Measurements from ENCODE around the gene PID1.
A peak's percentile ranks its signal among the peaks of the same experiment; 100 is the strongest.

Gene PID1

GRCh38 chr2:229169751-229170150 is 101.3 kb downstream of the PID1 start:
- peak; percentile 6 for DNase-seq (ENCODE audit: low read depth, low spot score)

- DNase-seq (ENCODE audit: low read depth, low spot score) = no peak
These were observed 106.4 kb downstream of the PID1 start for GRCh38 chr2:229164545-229165249.

- no peak for DNase-seq (ENCODE audit: low read depth, low spot score)
These were observed 107.2 kb downstream of the PID1 start for GRCh38 chr2:229163893-229164292.

DNA sequence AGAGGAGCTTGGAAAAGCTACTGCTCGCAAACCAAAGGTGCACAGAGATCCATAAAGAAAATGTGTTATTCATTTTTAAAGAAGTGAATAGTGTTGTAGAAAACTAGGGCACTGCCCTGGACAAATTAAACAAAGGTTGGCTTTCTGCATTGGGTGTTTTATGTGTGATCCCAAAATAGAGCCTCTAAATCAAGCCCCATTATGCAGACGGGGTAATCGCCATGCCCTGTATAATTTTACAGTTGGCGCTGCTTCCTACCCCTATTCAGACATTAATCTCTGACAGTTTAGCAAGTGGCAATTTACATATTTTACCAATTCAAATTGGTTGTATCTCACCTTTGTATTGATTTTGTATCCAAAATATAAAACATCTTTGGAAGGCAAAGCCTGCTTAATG is 109.1 kb downstream of the PID1 start:
- DNase-seq (ENCODE audit: low read depth, low spot score) = no peak

DNA sequence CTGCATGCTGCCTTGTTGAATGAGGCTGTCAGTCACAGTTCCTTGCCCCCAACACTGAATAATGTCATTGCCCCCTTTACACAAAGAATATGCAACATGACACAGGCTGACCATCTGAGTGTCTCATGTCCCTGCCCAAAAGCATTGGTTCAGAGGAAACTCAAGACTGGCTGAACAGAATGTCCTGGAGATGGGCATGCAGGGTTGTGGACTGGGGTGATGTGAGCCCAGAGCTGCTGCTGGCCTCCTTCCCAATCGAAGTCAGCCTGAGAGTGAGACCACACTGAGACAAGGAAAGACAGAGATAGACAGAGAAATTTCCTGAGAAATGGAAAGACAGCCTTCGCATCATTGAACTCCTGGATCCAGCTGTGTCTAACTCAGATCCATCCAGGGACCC is 110.1 kb downstream of the PID1 start:
- DNase-seq (ENCODE audit: low read depth, low spot score) = no peak

GRCh38 chr2:229160180-229160579 is 110.9 kb downstream of the PID1 start:
- DNase-seq (ENCODE audit: low read depth, low spot score) = no peak

DNA sequence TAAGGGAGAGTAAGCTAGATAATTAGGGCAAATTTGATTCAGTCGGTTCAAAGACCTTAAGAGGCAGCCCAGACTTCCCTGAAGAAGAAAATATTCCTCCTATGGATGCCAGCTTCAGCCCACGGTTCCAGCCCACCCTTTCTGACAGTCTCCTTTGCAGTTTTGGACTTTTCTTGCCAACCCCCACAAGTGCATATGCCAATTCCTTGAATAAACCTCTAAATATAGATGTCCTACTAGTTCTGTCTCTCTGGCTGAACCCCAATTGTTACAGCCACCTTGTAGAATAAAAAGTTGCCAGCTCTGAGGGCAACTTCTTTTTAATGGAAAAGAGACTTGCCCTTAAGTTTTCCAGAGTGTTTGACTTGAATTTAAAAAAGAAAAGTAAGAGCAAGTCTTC is 111.7 kb downstream of the PID1 start:
- no peak for DNase-seq (ENCODE audit: low read depth, low spot score)

GRCh38 chr2:229154381-229154780 is 116.7 kb downstream of the PID1 start:
- no peak for DNase-seq (ENCODE audit: low read depth, low spot score)

DNA sequence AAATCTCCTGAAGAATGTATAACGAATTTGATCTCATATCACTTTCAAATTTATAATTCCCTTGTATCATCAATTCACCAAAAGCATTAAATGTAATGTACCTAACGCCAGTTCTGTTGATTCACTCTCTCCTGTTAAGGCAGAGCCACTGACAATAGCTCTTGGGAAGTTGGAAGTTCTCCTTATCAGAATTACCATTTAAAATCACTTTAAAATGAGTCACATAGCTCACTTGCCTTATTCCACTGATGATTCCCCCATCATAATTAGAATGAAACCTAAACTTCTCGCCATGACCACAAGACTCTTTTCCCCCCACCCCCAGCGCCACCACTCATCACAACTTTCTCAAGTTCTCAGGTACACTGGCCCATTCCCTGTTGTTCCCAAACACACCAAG is 117.1 kb downstream of the PID1 start:
- no peak for DNase-seq (ENCODE audit: low read depth, low spot score)

DNA sequence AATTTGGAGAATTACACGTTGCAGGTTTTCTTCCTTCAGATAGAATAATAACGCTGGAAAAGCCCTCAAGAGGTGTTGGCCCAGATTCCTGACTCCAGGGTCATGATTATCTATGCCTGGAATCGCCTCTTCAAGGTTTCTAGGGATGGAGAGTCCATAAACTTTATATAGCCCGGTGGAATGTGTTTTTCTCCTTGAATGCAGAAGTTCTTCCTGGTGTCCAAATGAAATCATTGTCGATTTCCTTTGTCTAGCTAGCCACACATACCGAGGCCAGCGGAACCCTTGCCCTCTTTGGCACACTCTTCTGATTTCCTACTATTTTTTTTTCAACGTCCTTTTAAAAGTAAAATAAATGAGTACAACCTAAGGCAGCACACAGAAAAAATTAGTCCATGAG is 117.8 kb downstream of the PID1 start:
- no peak for DNase-seq (ENCODE audit: low read depth, low spot score)

DNA sequence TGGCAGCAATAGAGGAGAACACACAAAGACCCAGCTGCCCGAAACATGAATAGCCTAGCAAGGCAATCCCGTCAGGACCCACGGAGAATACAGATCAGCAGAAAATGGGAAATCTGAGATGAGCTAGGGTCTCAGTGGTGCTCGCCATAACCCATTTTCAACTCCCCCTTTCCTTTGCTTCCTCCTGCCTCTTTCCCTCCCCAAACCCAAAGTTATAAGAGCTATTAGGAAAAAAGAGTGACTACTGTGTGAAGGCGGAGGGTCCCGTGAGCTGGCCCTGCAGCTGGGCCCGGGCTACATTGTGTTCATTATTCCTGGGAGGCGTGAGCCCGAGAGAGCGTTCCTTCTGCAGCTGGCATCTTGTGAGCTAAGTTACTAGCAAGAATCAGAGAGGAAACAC is 118.4 kb downstream of the PID1 start:
- DNase-seq (ENCODE audit: low read depth, low spot score) = no peak

DNA sequence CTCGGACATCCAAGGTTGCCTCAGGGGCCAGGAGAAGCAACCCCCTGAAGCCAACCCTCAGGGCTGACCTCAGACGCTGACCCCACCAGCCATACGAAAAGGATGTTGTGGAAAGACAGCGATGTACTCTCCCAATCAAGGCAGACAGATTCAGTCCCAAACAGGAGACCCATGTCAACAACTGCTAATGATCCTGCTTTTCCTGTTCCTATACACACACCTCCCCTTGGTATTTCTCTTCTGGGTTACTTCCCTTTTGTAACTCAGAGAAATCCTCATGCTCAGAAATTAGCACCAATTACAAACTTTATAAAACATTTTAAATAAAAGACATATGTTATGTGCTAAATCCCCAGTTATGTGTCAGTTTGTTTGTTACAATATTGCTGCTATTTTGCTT is 120.8 kb downstream of the PID1 start:
- DNase-seq (ENCODE audit: low read depth, low spot score) = no peak

- DNase-seq (ENCODE audit: low read depth, low spot score) = peak; percentile 4
These were observed 129.6 kb downstream of the PID1 start for GRCh38 chr2:229141424-229142025.

DNA sequence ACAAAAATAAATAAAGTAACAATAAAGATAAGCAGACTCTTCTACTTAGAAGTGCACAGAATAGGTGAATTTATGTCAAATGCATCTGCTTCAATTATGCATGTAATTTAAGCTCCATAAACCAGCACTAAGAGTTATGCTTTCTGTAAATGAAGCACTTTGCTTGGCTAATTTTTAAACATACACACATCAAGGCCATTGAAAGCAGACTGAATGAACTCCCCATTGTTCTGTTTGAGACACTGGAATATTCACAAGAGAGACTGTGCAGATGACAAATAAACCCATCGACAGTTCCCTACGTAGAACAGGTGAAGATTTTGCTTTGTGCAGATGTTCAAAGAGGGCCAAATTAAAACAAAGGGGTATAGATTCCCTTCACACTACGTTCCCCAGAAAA is 133.4 kb downstream of the PID1 start:
- no peak for DNase-seq (ENCODE audit: low read depth, low spot score)

- DNase-seq (ENCODE audit: low read depth, low spot score) = no peak
These were observed 134.0 kb downstream of the PID1 start for GRCh38 chr2:229137066-229137465.

DNA sequence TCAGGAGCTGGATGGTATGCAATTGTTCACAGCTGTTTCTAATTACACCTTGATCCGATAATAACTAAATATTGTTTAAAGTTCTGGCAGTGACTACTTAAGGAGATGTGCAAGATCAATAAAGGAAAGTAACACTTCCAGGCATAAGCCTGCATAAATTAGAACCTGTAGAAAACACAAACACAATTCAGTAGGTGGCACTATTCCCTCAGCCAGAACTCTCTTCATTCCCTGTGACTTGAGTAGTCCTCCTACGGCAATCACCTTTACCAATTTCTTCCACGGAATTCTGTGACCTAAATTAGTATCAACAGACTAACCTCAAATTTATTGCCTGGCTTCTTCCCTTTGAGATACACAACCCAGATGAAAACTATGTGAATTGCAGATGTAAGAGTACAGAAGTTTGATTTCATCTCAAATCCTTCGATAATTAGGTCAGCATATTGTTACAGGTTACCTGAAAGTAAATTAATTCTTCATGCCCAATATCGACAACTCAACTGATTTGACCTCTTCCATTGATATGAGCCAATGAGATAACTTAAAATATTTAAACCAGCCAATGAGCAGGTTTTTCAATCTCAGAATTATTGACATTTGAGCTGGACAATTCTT is 137.8 kb downstream of the PID1 start:
- DNase-seq (ENCODE audit: low read depth, low spot score) = peak; percentile 40

GRCh38 chr2:229132236-229132635 is 138.9 kb downstream of the PID1 start:
- DNase-seq (ENCODE audit: low read depth, low spot score) = no peak

DNA sequence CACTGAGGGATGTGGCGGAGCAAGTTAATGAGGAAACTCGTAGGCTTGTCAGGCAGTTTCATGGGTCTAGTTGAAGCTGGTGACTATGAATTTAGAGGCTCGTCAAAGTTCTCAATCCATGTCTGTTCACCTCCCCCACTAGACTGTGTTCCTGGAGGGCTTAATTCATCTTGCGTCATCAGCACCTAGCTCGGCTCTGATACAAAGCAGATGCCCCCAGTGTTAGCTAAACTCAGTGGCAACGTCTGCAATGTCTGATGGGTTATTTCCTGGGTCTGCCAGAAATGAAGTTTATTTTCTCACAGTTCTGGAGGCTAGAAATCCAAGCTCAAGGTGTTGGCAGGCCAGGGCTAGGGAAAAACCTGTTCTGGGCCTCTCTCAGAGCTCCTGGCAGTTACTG is 140.6 kb downstream of the PID1 start:
- DNase-seq (ENCODE audit: low read depth, low spot score) = no peak

DNA sequence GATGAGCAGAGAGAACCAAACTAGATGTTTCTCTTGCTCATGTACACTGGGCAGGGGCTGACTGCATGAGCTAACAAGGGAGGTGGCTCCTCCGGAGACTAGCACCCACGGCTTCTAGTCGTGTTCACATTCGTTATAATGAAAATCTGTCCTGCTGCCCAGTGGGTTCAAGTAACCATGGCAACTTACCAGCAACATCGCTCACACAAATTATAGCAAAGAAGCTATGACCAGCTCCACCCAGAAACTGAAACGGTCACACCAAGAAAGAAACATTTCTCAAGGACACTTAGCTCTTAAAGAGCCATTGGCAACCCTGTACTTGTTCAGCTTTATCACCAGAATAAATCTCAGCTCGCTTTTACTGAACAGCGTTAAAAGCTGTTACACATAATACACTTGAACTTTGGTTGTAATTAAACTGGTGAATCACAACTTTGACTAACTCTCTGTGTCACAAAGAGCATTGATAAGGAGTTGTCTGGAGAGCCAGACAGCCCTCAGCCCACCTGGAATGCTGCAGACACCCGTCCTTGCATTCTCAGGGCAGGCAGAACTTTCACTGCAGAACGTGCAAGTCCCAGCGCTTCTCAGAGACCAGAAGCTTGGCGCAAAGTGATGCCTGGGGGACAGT is 141.2 kb downstream of the PID1 start:
- DNase-seq (ENCODE audit: low read depth, low spot score) = no peak

DNA sequence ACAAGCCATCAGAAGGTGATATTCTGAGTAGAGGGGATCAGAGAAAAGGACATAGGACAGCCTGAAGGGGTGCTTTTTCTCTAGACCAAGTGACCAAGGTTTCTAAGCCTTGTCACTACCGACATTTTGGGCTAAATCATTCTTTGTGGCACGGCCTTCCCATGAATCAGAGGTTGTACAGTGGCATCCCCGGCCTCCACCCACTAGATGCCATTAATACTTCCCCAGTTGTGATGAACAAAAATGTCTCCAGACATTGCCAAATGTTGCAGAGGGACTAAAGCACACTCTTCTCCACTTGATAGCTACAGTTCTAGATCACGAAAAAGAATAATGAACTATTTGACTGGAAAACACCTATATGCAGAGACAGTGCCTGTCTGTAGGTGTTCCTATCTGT is 143.6 kb downstream of the PID1 start:
- no peak for DNase-seq (ENCODE audit: low read depth, low spot score)

DNA sequence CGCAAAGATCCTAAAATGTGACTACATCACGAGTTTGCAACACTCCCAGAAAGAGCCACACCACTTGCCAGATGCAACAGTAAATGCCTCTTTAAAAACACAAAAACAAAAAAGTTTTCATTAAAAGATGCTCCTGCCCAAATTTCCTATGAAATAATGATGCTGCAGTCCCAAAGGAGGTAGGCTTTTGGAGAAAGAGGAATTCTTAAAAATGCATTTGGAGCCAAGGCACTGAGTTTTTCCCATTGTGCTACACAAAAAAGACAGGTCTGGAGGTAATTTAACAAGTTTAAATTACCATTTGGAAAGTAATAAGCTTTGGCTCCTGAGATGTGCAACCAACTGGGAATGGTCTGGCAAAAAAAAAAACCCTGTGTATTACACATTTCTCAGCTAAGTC is 145.0 kb downstream of the PID1 start:
- DNase-seq (ENCODE audit: low read depth, low spot score) = no peak

DNA sequence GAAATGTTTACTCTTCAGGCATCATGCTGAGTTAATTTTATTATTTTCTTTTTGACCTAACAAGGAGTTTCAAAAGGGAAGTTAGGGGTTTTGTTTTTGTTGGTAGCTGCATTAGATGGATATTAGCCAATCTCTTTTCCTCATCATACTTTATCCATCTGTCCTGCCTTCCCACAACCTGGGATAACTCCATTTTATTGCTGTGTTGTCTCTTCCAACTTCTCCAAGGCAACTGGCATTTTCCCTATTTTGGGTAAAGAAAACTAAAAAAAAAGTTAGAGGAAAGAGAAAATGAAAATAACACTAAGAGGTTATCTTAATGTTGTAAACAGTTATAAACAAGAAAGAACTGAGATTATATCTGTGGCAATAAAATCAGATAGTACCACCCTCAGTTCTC is 147.0 kb downstream of the PID1 start:
- DNase-seq (ENCODE audit: low read depth, low spot score) = no peak

GRCh38 chr2:229118927-229119326 is 152.2 kb downstream of the PID1 start:
- DNase-seq (ENCODE audit: low read depth, low spot score) = no peak
